Endometrium (tissue), 2 donors: ENCODE results near the gene SF3B6.
"Not testable (repeated sequence)": the region's sequence is repeated elsewhere in the genome, so short reads cannot be mapped to it uniquely, and the experiment has no call there.

Experiments
- FAIRE-seq: peaks from 2 replicates; lab custom pipeline; 2012; peaks lifted over from hg19 to GRCh38; lab: Jason Lieb, UNC
- donor health status: control.
- donor health status: control.

The SF3B6 gene

DNA sequence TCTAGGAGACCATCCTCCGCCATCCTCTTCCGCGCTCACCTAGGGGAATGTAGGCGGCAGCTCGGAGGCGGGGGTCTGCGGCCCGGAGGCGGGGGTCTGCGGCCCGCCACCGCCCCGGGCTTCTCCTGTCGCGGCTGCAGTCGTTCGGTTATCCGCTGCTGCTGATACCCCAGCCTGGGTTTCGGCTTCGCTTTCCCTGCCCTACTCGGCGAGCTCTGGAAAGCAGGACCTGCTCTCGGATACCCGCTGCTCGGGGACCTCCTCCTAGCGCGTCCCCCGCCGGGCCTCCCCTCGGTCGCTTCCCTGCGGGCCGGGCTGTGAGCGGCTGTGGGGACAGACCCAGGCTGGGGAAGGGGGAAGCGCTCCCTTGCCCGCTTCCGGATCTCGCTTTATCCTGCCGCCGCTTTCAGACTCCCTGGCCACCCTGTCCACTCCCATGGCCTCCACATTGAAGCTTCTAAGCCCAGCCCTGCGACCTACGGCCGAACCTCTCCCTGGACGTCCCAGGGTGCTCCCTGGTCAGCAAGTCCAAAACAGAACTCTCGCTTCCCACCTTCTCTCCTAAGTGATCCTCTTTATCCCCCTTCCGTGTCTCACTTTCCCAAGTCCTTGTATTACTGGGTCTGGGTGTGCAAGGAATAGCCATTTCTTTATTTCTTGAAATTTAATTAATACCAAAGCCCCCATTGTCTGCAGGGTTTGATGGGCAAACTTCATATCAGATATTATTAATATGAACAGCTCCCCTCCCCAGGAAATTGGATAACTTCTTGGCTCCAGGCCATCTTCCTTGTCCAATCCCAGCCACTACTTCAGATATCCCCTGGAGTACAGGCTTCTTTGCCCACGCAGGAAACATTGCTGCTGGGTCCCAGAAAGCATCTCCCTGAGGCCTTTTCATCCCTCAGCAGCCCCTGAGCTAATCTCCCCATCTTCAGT lies 25.8 kb downstream of the SF3B6 start:
- FAIRE-seq = no peak

DNA sequence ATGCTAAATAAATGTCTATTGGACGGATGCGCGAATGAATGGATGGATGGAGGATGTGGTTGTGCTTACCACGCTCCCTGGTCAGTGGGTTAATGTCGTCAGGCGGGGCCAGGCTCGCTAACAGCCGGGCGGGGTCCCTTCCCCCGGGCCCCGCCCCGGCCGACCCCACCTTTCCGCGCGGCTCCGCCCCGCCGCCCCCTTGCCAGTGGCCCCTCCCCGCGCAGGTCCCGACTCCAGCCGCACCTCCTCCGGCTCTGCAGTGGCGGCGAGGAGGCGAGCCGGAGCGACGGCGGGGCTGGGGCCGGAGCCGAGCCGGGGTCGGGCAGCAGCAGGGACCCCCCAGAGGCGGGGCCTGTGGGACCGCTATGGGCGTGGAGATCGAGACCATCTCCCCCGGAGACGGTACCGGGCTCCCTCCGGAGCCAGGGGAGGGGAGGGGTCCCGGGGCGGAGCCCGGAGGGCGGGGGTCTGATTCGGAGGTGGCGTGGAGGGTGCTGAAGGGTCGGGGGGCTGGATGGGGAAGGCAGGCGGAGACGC lies 26.6 kb downstream of the SF3B6 start, which contains the start of gene FKBP1B:
Gene FKBP1B (plus strand): TSS at position 257 of the 537 bp plus-strand sequence. CDS start 109 bp downstream, at position 366.
- no peak for FAIRE-seq

DNA sequence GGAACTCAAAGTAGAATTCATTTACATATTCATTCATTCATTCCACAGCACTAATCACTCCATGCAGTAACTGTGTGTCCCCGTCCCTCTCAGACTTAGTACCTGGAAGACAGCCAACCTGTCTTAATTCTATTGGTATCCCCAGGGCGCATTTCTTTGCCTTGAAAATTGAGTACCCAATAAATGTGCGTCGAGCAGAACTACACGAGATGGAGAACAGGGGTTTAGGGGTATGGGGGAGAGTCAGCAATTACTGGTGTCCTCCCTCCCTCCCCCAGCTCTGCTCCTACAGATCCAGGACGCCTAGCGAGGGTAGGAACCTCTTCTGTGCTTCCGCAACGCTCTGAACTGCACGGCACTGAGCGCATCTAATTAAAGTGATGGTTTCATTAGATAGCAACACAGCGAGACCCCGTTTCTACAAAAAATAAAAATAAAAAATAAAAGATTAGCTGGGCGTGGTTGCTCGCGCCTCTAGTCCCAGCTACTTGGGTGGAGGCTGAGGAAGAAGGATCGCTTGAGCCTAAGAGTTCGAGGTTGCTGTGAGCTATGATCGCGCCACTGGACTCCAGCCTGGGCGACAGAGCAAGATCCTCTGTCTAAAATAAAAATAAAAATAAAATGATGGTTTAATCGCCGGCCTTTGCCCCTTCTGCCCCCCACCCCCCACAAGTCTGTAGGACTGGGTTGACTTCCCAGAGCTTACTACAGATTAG lies 27.2 kb downstream of the SF3B6 start:
- FAIRE-seq = no peak

DNA sequence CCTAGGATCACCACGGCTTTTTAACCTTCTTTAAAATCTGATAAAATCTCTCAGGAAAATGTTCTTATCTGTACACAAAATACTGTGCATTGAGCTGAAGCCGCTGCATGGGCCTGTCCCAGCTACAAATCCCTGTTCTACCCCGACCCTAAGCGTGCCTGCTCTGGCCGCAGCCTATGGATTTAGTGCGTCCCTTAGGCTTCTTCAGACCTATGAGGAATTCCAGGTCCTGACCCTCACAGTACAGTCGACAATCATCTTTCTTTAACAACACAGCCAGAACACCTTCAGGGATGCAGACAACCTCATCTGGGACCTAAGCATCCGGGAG lies 28.5 kb downstream of the SF3B6 start:
- FAIRE-seq = no peak

DNA sequence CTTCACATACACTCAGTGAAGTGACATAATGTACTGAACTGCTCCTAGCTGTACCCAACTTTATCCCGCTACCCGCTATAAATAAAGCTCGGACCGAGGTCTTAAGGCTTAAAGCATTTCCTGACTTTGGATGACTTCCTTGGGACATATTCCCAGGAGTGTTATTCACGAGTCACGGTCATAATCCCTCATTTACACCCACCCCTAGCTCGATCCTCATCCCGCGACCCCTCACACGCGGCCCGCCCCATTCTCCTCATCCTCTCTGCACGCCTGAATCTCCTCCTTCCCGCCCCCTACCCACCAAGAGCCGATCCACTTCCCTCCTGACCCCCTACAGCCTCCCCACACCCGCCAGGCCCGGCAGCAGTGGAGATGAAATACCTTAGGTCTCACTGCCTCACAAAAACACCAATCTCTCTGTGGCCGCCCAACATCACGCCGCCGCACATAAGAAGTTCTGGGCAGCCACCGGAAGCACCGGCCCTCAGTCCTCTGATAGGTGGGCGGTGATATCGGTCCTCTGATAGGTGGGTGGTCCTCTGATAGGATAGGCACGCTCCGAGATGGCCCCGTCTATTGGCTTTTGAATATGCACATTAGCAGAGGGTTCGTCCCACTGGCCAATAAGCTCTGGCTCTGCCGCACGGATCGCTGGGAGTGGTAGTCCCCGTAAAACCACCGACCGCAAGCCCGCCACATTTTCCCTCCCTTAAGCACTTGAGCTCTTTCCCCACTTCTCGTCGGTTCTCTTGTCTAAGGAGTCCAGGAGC lies 29.0 kb downstream of the SF3B6 start, which contains the start of gene WDCP:
Gene WDCP (minus strand): TSS at position 462 of the 773 bp plus-strand sequence. CDS start 7,897 bp downstream, outside the sequence.
- FAIRE-seq = peak; percentile 93

DNA sequence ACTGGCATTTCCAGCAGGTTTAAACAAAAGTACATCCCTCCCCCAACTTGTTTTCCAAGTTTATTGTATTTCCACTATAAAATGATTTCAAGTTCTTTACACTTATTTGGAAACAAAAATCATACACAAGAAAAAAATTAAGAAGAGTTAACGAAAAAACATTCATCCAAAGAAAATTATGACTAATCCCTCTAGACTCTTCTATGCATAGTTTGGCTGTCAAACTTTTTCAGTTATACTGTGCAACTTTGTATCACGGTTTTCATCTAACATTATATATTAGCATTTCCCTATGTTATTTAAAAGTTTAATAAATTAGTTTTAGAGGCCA lies 29.6 kb downstream of the SF3B6 start:
- FAIRE-seq = no peak

DNA sequence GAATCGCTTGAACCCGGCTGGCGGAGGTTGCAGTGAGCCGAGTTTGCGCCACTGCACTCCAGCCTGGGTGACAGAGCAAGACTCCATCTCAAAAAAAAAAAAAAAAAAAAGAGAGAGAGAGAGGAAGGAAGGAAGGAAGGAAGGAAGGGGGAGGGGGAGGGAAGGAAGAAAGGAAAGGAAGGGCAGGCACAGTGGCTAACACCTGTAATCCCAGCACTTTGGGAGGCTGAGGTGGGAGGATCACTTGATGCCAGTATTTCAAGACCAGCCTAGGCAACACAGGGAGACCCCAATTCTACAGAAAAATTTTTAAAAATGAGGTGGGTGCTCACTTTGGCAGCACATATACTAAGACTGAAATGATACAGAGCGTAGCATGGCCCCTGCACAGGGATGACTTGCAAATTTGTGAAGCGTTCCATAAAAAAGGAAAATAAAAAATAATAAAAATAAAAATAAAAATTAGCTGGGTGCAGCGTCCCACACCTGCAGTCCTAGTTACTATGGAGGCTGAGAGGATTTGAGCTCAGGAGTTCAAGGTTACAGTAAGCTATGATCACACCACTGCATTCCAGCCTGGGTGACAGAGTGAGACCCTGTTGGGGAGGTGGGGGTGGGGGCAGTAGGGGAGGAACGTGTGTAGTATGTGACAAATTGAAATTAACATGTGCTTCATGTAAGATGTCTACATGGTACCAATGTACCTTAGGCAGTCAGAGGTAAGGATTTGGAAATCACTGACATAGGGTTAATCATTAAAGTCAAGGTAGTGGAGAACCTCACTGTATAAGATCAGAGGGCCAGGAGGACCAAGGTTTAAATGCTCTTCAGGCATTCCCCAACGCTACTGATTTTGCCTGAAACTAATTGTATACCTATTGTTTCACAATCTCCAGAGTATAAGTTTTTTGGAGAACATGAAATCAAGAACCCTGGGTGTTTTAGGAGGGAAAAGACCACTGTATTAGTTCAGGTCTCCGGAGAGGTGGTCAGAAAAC lies 30.3 kb downstream of the SF3B6 start:
- no peak for FAIRE-seq

DNA sequence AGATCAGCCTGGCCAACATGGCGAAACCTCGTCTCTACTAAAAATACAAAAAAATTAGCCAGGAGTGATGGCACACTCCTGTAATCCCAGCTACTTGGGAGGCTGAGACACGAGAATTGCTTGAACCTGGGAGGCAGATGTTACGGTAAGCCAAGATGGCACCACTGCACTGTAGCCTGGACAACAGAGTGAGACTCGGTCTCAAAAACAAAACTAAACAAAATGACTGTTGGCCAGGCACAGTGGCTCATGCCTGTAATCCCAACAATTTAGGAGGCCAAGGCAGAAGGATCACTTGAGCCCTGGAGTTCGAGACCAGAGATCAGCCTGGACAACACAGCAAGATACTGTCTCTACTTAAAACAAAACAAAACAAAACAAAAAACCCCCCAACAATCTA lies 33.0 kb downstream of the SF3B6 start:
- FAIRE-seq = not testable (repeated sequence)

DNA sequence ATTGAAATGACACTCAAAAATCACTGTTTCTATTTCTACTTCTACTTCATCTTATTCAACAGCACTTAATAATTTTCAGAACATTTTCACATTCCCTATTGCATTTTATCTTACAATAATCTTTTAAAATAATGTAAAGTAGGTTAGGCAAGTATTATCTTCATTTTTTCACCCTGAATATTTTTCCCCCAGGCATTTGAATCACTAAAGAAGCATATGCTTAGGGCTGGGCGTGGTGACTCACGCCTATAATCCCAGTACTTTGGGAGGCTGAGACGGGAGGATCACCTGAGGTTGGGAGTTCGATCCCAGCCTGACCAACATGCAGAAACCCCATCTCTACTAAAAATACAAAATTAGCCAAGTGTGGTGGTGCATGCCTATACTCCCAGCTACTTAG lies 35.6 kb downstream of the SF3B6 start:
- FAIRE-seq = no peak

DNA sequence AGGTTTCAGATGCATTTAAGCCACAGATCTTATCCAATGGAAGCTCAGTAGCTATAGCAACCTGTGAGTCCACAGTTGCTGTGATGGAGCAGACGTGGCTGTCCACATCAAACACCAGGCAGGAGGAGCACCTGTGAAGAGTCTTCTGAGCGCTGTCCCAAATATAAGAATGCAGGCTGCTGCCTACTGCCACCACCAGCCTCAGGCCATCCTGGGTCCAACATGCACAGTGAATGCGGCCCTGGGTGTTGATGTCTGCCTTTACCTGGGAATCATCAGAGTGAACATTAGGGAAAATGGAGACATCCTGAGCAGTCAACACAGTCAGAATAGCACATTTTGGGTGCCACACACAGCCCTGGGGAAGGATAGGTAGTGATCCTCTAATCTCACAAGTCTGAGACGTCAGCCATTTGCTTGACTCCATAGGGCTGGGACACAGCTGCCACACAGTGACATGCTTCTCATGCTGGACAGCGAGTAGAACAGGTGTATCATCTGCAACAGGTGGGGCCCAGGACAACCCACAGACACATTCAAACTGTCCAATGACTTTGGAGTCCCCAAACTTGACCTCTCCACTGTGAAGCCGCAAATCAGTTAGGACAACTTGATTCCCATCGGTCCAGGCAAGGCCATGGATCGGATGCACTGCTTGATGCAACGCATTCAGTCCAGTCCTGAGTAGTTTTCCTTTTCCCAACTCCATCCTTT lies 37.2 kb downstream of the SF3B6 start:
- no peak for FAIRE-seq

DNA sequence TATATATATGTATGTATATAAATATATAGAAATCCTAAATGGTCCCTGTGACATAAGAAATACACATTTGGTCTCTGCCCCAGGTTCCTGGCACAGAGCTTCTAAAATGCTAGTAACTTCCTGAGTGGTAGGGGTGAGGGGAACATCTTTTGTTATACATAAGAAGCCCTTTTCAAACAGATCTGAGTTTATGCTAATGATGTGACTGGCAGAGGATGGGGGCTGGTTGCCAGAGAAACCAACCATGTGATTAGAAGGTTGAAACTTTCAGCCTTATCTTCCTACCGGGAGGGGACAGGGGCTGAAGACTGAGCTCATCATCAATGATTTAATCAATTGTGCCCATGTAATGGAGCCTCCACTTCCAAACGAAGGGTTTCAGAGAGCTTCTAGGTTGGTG lies 49.9 kb downstream of the SF3B6 start:
- no peak for FAIRE-seq

DNA sequence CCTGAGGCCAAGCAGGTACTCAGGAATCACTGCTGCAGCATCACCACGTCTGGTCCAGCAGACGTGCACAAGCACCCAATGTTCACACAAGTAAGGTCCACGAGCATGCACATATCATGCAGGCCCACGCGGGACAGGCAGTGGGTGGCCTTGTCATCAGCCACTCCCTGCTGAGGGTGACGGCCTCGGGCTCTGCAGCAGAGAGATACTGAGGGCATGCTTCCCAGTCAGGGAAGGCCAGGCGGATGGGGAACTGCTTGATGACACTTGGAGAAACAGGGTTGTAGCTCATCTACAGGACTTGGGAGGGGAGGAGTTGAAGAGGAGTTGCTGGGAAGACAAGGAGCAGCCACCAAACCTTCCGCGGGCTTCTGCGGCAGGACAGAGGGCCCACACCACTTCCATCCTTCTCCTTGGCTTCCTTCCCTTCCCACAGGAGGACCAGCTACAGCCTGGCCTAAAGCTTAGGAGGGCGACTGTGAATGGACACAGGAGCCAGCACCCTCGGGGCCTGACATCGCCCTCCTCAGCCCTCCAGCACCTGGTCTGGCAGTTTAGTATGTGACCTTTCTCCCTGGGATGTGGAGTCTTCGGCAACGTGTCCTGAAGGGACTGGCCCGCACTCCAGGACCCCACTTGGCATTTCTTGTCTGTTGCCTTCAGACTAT lies 51.0 kb downstream of the SF3B6 start:
- no peak for FAIRE-seq

DNA sequence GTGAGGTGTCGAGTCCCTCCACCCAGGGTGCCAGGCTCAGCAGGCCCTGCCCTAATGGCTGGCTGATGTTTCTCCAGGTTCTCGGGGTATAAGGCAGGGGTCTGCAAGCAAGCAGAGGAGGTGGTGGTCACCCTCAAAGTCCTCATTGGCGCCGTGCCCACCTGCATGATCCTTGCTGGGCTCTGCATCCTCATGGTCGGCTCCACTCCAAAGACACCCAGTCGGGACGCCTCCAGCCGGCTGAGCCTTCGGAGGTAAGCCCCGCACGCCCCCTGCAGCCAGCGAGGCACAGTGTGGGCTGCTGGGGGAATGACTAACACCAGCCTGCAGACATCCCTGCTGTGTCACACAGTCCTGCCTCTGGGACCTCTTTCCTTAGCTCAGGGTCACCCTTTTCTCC lies 52.1 kb downstream of the SF3B6 start:
- no peak for FAIRE-seq

DNA sequence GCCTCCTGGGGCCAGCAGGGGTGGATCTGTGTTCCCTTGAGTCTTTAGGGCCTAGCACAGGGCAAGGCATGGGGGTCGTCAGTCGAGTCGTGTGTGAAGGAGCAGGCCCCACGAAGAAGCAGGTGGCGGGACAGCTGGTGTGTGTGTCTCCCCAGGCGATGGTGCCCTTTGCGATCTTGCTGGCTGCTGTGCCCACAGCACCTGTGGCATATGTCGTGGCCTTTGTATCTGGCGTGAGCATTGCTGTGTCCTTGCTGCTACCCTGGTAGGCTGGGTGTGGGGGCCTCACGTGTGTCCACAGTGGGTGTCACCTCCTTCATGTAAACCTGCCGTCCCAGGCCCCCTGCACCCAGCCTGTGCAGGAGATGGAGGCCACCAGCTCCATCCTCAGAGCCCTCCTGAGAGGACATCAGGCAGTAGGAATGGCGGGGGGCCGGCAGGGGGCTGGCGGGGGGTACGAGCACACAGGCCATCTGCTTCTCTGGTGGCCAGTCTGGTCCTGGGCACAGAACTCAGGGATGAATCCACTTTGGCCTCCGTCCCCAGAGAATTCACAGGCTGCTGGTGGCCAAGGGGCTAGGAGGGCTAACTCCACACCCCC lies 53.1 kb downstream of the SF3B6 start:
- FAIRE-seq = no peak

DNA sequence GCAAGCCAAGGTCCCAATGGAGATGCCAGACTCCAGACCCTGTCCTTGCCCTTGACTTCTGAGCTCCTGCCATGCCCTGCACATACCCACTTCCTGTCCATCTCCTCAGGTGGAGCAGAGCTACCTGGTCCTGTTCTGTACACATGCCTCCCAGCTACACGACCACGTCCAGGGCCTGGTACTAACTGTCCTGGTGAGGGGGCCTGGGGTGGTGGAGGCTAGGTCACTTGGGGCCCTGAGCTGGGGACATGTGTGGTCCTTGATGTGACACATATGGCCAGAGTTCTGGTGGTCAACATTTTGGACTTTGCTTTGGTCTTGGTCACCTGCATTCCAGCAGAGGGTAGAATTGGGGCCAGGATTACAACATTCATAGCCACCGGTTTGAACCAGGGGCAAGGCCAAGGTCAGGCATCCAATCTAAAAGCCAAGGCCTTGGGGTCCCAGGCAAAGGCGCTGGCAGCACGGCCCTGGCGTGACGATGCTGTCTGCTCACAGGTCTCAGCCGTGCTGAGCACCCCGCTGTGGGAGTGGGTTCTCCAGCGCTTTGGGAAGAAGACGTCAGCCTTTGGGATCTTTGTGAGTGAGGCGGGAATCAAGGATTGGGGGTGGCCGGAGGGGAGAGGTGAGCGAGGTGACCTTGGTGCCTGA lies 53.7 kb downstream of the SF3B6 start:
- FAIRE-seq = no peak

DNA sequence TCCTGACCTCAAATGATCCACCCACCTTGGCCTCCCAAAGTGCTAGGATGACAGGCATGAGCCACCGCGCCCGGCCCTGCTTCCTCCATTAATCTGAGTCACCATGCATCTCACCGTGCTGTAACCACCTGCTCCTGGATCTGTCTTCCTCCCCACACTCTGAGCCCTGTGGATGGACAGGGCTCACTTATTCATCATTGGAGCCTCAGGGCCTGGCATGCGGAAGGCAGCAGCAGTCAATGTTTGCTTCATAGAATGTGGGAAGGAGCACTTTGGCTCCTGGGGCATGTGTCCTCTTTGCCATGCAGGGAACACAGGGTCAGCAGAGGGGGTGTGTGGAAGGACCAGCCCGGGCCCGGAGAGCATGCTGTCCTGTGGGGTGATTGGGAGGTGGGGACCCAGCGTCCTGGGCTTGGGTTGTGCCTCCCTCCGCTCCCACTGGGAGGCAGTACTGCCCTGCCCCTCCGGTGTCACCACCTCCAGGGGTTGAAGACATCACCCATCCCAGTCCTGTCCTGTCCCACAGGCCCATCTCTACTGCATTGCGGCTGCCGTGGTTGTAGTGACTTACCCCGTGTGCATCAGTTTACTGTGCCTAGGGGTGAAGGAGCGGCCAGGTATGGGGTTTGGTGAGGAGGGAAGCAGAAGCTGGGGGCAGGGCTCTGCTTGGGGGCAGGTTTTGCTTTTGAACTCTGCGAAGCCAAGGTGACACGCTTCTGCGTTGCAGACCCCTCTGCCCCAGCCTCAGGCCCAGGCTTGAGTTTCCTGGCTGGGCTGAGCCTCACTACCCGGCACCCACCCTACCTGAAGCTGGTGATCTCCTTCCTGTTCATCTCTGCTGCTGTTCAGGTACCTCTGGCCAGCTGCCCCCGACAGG lies 54.8 kb downstream of the SF3B6 start:
- FAIRE-seq = no peak

DNA sequence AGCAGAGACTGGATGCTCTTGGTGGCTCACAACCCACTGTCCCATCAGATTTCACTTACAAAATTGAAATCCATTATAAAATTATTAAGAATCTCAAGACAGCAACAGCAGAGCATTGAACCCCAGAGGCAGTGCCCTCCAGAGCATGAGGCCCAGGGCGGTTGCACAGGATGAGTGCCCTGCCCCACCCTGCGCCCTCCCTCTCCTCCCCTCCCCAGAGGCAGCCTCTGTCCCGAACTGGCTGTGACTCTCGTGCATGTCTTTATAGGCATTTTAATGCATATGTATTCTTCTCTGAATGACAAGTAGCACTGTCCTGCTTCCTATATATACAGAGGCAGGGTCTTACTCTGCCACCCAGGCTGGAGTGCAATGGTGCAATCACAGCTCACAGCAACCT lies 55.9 kb downstream of the SF3B6 start:
- no peak for FAIRE-seq

DNA sequence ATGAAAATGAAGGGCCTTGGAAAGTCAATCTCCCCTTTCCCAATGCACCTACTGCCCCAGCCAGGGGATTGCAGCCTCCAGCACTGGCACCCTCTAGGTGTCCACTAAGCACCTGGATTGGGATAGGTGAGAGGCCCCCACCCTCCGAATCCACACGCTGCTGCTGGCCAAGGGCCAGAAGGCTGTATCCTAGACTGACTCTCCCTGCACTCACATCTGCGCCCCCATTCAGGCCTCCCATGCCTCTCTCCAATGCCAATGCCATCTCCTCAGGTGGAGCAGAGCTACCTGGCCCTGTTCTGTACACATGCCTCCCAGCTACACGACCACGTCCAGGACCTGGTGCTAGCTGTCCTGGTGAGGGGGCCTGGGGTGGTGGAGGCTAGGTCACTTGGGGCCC lies 56.4 kb downstream of the SF3B6 start:
- no peak for FAIRE-seq
